Neural cell (in vitro differentiated cells): ENCODE measurements around the gene VPS8. TPM values are rescaled to one million over a fixed set of nuclear protein-coding genes. Genes with fewer than 3 reads are reported as not detected.

ENCODE experiments used
- H2AFZ ChIP-seq: fragments of 200-600, 300-800 bp; sonication (generic), shearing (Covaris generic); 2 replicates; pipeline ENCODE4 v1.6.0; 2014; ENCODE audit warnings: low read depth, mild to moderate bottlenecking, antibody characterized with exemption, low read length, moderate library complexity
- H3F3A ChIP-seq: fragments of 200-600 bp; shearing (Covaris generic); 2 replicates; pipeline ENCODE4 v1.6.1; 2016; ENCODE audit warnings: mild to moderate bottlenecking, moderate library complexity, mixed read lengths, antibody characterized with exemption, low read length; ENCODE audit not compliant: insufficient read depth, poor library complexity, severe bottlenecking
- H3K27ac ChIP-seq: fragments of 200-600, 300-800 bp; sonication (generic), shearing (Covaris generic); 2 replicates; pipeline ENCODE4 v1.5.1; 2014; ENCODE audit warnings: mild to moderate bottlenecking, low read length, moderate library complexity
- H3K27me3 ChIP-seq: fragments of 300-800, 200-600 bp; sonication (generic), shearing (Covaris generic); 2 replicates; pipeline ENCODE4 v1.6.0; 2014; ENCODE audit warnings: mild to moderate bottlenecking, low read depth, low read length, moderate library complexity; ENCODE audit not compliant: insufficient read depth
- H3K36me3 ChIP-seq: fragments of 300-800, 200-600 bp; sonication (generic), shearing (Covaris generic); 2 replicates; pipeline ENCODE4 v1.5.1; 2014; ENCODE audit warnings: mild to moderate bottlenecking, antibody characterized with exemption, low read length, moderate library complexity; ENCODE audit not compliant: insufficient read depth
- H3K4me2 ChIP-seq: fragments of 300-800, 200-600 bp; sonication (generic), shearing (Covaris generic); 2 replicates; pipeline ENCODE4 v1.6.0; 2014; ENCODE audit warnings: mild to moderate bottlenecking, low read length
- H3K4me3 ChIP-seq: fragments of 300-800, 200-600 bp; sonication (generic), shearing (Covaris generic); 2 replicates; pipeline ENCODE4 v1.5.1; 2014; ENCODE audit warnings: mild to moderate bottlenecking, low read length, moderate library complexity
- H3K79me2 ChIP-seq: fragments of 200-600 bp; shearing (Covaris generic); replicated peaks from 2 replicates; pipeline ENCODE4 v1.6.0; 2014; ENCODE audit warnings: mild to moderate bottlenecking, low read length, moderate library complexity; ENCODE audit not compliant: insufficient read depth
- H3K9ac ChIP-seq: fragments of 300-800, 200-600 bp; sonication (generic), shearing (Covaris generic); 2 replicates; pipeline ENCODE4 v1.6.1; 2016; ENCODE audit warnings: mild to moderate bottlenecking, low read length, mixed read lengths
- H3K9me2 ChIP-seq: fragments of 200-600 bp; shearing (Covaris generic); 2 replicates; pipeline ENCODE4 v1.6.1; 2016; ENCODE audit warnings: mild to moderate bottlenecking, low read length, mixed read lengths; ENCODE audit not compliant: insufficient read depth
- H3K9me3 ChIP-seq: fragments of 200-600, 300-800 bp; sonication (generic), shearing (Covaris generic); 2 replicates; pipeline ENCODE4 v1.6.1; 2016; ENCODE audit warnings: mild to moderate bottlenecking, mixed run types, low read length, moderate library complexity, mixed read lengths
- H4K20me1 ChIP-seq: fragments of 200-600 bp; shearing (Covaris generic); 2 replicates; pipeline ENCODE4 v1.6.1; 2016; ENCODE audit warnings: mild to moderate bottlenecking, mixed run types; ENCODE audit not compliant: insufficient read depth
- CTCF ChIP-seq: fragments of 450-650 bp; IDR thresholded peaks from 2 replicates; pipeline ENCODE4 v1.5.1; 2014; ENCODE audit warnings: antibody characterized with exemption, mild to moderate bottlenecking, moderate library complexity; ENCODE audit not compliant: poor library complexity, severe bottlenecking
- EP300 ChIP-seq: fragments of 450-650 bp; conservative IDR thresholded peaks from 2 replicates; pipeline ENCODE4 v1.6.1; 2014; ENCODE audit warnings: antibody characterized with exemption, mild to moderate bottlenecking, moderate library complexity; ENCODE audit not compliant: poor library complexity, severe bottlenecking
- EZH2 ChIP-seq: fragments of 200-600, 300-800 bp; shearing (Covaris generic), sonication (generic); IDR thresholded peaks from 2 replicates; pipeline ENCODE4 v1.6.1; 2014; ENCODE audit warnings: antibody characterized with exemption, low read length, borderline replicate concordance, mild to moderate bottlenecking; ENCODE audit not compliant: insufficient read depth, poor library complexity, severe bottlenecking
- MXI1 ChIP-seq: fragments of 450-650 bp; conservative IDR thresholded peaks from 2 replicates; pipeline ENCODE4 v1.6.1; 2014; ENCODE audit warnings: antibody characterized with exemption, mild to moderate bottlenecking; ENCODE audit not compliant: poor library complexity, severe bottlenecking
- POLR2AphosphoS5 ChIP-seq: IDR thresholded peaks from 2 replicates; pipeline ENCODE4 v1.6.1; 2012
- RAD21 ChIP-seq: fragments of 450-650 bp; conservative IDR thresholded peaks from 2 replicates; pipeline ENCODE4 v1.6.1; 2014; ENCODE audit warnings: antibody characterized with exemption, mild to moderate bottlenecking, moderate library complexity
- SMC3 ChIP-seq: fragments of 450-650 bp; conservative IDR thresholded peaks from 2 replicates; pipeline ENCODE4 v1.6.1; 2014; ENCODE audit warnings: antibody characterized with exemption, mild to moderate bottlenecking, moderate library complexity; ENCODE audit not compliant: poor library complexity
- TAF1 ChIP-seq: IDR thresholded peaks from 2 replicates; pipeline ENCODE4 v1.6.1; 2012; ENCODE audit warnings: low read depth
- polyA plus RNA-seq: library from polyadenylated mRNA; depleted of rRNA; stranded (reverse); fragments of >200 nt; gene quantifications from 2 replicates; pipeline ENCODE4 v1.2.3, GENCODE V29; 2014
- TF ChIP-seq, protein P1 (sequence below): IDR thresholded peaks from 2 replicates; pipeline ENCODE4 v1.6.1; 2012; ENCODE audit warnings: borderline replicate concordance

The VPS8 gene
- polyA plus RNA-seq, 1 donor from 2014 or later, result 146 TPM

DNA sequence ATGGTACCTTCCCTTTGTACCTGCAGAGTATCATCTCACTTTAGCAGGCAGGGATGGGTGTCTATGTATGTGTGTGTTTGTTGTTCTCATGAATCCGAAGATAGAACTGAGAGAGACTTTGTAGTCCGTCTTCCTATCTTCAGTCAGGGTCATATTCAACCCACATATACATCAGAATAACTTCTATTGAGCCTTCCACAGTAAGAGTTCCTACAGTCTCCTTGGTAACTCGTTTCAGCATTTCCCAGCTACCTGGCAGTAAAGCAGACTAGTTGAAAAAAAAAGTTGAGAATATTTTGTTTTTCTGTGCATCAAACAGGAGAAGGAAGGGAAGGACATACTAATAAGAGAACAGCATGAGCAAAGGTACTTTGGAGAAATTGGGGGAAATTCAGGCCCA, 106.8 kb downstream of the VPS8 start:
- Histone ChIP-seq H3K79me2 (no peaks in the 10 kb centered on the region), H2AFZ (no peak overlapping the region), H3K27ac (no peak overlapping the region), H3K4me3 (no peak overlapping the region), H3K27me3 (no peaks in the 10 kb centered on the region), H3K9me3 (no peaks in the 10 kb centered on the region), H3K4me2 (no peak overlapping the region), H3K9ac (no peak overlapping the region), H3K9me2 (no peaks in the 10 kb centered on the region), H3F3A (no peaks in the 10 kb centered on the region), H3K36me3 (peaks cover 5% of the 10 kb centered on the region), H4K20me1 (no peaks in the 10 kb centered on the region)
- TF ChIP-seq POLR2AphosphoS5 (no peak), SMC3 (no peak), MXI1 (no peak), CTCF (no peak), EZH2 (no peak), TAF1 (no peak), RAD21 (no peak), EP300 (no peak)
- TF ChIP-seq, protein P1, sequence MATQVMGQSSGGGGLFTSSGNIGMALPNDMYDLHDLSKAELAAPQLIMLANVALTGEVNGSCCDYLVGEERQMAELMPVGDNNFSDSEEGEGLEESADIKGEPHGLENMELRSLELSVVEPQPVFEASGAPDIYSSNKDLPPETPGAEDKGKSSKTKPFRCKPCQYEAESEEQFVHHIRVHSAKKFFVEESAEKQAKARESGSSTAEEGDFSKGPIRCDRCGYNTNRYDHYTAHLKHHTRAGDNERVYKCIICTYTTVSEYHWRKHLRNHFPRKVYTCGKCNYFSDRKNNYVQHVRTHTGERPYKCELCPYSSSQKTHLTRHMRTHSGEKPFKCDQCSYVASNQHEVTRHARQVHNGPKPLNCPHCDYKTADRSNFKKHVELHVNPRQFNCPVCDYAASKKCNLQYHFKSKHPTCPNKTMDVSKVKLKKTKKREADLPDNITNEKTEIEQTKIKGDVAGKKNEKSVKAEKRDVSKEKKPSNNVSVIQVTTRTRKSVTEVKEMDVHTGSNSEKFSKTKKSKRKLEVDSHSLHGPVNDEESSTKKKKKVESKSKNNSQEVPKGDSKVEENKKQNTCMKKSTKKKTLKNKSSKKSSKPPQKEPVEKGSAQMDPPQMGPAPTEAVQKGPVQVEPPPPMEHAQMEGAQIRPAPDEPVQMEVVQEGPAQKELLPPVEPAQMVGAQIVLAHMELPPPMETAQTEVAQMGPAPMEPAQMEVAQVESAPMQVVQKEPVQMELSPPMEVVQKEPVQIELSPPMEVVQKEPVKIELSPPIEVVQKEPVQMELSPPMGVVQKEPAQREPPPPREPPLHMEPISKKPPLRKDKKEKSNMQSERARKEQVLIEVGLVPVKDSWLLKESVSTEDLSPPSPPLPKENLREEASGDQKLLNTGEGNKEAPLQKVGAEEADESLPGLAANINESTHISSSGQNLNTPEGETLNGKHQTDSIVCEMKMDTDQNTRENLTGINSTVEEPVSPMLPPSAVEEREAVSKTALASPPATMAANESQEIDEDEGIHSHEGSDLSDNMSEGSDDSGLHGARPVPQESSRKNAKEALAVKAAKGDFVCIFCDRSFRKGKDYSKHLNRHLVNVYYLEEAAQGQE, result no peak

GRCh38 chr3:184919651-184920050, 107.7 kb downstream of the VPS8 start:
- TF ChIP-seq, protein P1, result no peak
- TF ChIP-seq CTCF (no peak), RAD21 (no peak), SMC3 (no peak), MXI1 (no peak), POLR2AphosphoS5 (no peak), EP300 (no peak), EZH2 (no peak), TAF1 (no peak)
- H3K36me3 ChIP-seq, result peaks cover 5% of the 10 kb centered on the region
- H2AFZ ChIP-seq, result no peak overlapping the region
- no peaks in the 10 kb centered on the region for H3K79me2 ChIP-seq
- H3K9ac ChIP-seq, result no peak overlapping the region
- no peak overlapping the region for H3K4me2 ChIP-seq
- no peaks in the 10 kb centered on the region for H4K20me1 ChIP-seq
- no peaks in the 10 kb centered on the region for H3F3A ChIP-seq
- H3K9me3 ChIP-seq, result no peaks in the 10 kb centered on the region
- H3K9me2 ChIP-seq, result no peaks in the 10 kb centered on the region
- no peak overlapping the region for H3K4me3 ChIP-seq
- no peaks in the 10 kb centered on the region for H3K27me3 ChIP-seq
- H3K27ac ChIP-seq, result no peak overlapping the region
